Astrocyte of the spinal cord (primary cell): ENCODE data around the gene SBF1.
"Not testable (repeated sequence)": the region's sequence is repeated elsewhere in the genome, so short reads cannot be mapped to it uniquely, and the experiment has no call there.

Source experiments
- DNase-seq: peaks from one replicate; pipeline ENCODE4 v3.0.0; 2011; ENCODE audit warnings: low read depth, low spot score
- H3K4me3 ChIP-seq: 2 replicates; pipeline ENCODE4 v1.5.1; 2011; ENCODE audit warnings: low read depth, mild to moderate bottlenecking, low read length, moderate library complexity
- CTCF ChIP-seq: IDR thresholded peaks from 2 replicates; pipeline ENCODE4 v1.5.1; 2012; ENCODE audit warnings: low read depth, mild to moderate bottlenecking, low read length, inconsistent platforms
- in situ Hi-C: cut with HindIII; loops from 2 replicates; pipeline ENCODE4 v1.10.0; 2017; ENCODE audit warnings: low sequenced_read_pairs

SBF1 gene

GRCh38 chr22:50520826-50521453 is 46.1 kb upstream of the SBF1 start:
- TF ChIP-seq CTCF, result no peak
- no peak for DNase-seq
- in situ Hi-C loops, result no loop called here
- no peak overlapping the region for H3K4me3 ChIP-seq

- H3K4me3 ChIP-seq, in situ Hi-C loops, DNase-seq: not testable (repeated sequence)
These were observed 45.3 kb upstream of the SBF1 start for GRCh38 chr22:50520184-50520583.

GRCh38 chr22:50519151-50519550 is 44.3 kb upstream of the SBF1 start:
- no peak for TF ChIP-seq CTCF
- no peak overlapping the region for H3K4me3 ChIP-seq
- in situ Hi-C loops, result no loop called here
- DNase-seq, result no peak

GRCh38 chr22:50518606-50519005 is 43.8 kb upstream of the SBF1 start:
- no peak for DNase-seq
- no peak for TF ChIP-seq CTCF
- no peak overlapping the region for H3K4me3 ChIP-seq
- in situ Hi-C loops, result no loop called here

GRCh38 chr22:50517495-50518260 is 42.8 kb upstream of the SBF1 start:
- in situ Hi-C loops, result no loop called here
- TF ChIP-seq CTCF, result no peak
- no peak for DNase-seq
- no peak overlapping the region for H3K4me3 ChIP-seq

- in situ Hi-C loops, result no loop called here
- no peak for TF ChIP-seq CTCF
These were observed 42.1 kb upstream of the SBF1 start for GRCh38 chr22:50516891-50517290.

GRCh38 chr22:50516068-50516467 is 41.2 kb upstream of the SBF1 start:
- DNase-seq, result no peak
- no peak overlapping the region for H3K4me3 ChIP-seq
- no peak for TF ChIP-seq CTCF
- in situ Hi-C loops, result no loop called here

More at GRCh38 chr22:50516891-50517290, 42.1 kb upstream of the SBF1 start:
- no peak for DNase-seq
- no peak overlapping the region for H3K4me3 ChIP-seq
